NCI-H1092 (cell line): Measurements from ENCODE around the gene DIPK1C.

ENCODE experiments used
- DNase-seq: peaks from one replicate; lab custom pipeline; 2025; lab: John Stamatoyannopoulos, UW

Gene DIPK1C

GRCh38 chr18:74419761-74420160, 37.3 kb downstream of the DIPK1C start:
- DNase-seq = no peak

- DNase-seq = no peak
These were observed 39.1 kb downstream of the DIPK1C start for GRCh38 chr18:74418023-74418422.

- DNase-seq = no peak
These were observed 41.0 kb downstream of the DIPK1C start for GRCh38 chr18:74416124-74416523.

- DNase-seq = no peak
These were observed 42.1 kb downstream of the DIPK1C start for GRCh38 chr18:74414953-74415515.

- DNase-seq = no peak
These were observed 43.3 kb downstream of the DIPK1C start for GRCh38 chr18:74413836-74414235.

GRCh38 chr18:74412116-74412880, 44.8 kb downstream of the DIPK1C start:
- peak; percentile 56 for DNase-seq

- DNase-seq = no peak
These were observed 45.6 kb downstream of the DIPK1C start for GRCh38 chr18:74411475-74411874.

GRCh38 chr18:74410441-74410992, 46.6 kb downstream of the DIPK1C start:
- DNase-seq = no peak

- no peak for DNase-seq
These were observed 49.2 kb downstream of the DIPK1C start for GRCh38 chr18:74407888-74408287.

GRCh38 chr18:74402806-74403433, 54.2 kb downstream of the DIPK1C start:
- no peak for DNase-seq

GRCh38 chr18:74400813-74401212, 56.3 kb downstream of the DIPK1C start:
- no peak for DNase-seq

- DNase-seq = no peak
These were observed 57.8 kb downstream of the DIPK1C start for GRCh38 chr18:74399091-74399887.

- no peak for DNase-seq
These were observed 59.5 kb downstream of the DIPK1C start for GRCh38 chr18:74397572-74397971.

- DNase-seq = no peak
These were observed 60.6 kb downstream of the DIPK1C start for GRCh38 chr18:74396171-74397169.

- no peak for DNase-seq
These were observed 61.4 kb downstream of the DIPK1C start for GRCh38 chr18:74395648-74396154.

- no peak for DNase-seq
These were observed 62.1 kb downstream of the DIPK1C start for GRCh38 chr18:74395006-74395405.

GRCh38 chr18:74392323-74392722, 64.8 kb downstream of the DIPK1C start:
- no peak for DNase-seq

GRCh38 chr18:74390900-74391299, 66.2 kb downstream of the DIPK1C start:
- DNase-seq = no peak

GRCh38 chr18:74389991-74390390, 67.1 kb downstream of the DIPK1C start:
- DNase-seq = no peak

GRCh38 chr18:74389171-74389927, 67.8 kb downstream of the DIPK1C start:
- no peak for DNase-seq
